MM.1S (cell line): ENCODE measurements around the gene HLA-G.
"Not testable (repeated sequence)": the region's sequence is repeated elsewhere in the genome, so short reads cannot be mapped to it uniquely, and the experiment has no call there.

Experiments used
- EZH2 ChIP-seq: fragments of 300-600 bp; sonication (generic); optimal IDR thresholded peaks from 2 replicates; pipeline ENCODE3; 2017; ENCODE audit warnings: low read depth, mild to moderate bottlenecking, antibody characterized with exemption, low read length, mixed read lengths
- EZH2phosphoT487 ChIP-seq: fragments of 300-600 bp; sonication (generic); IDR thresholded peaks from 2 replicates; pipeline ENCODE4 v1.6.1; 2018; ENCODE audit warnings: antibody characterized with exemption, low read length
- TF ChIP-seq, protein P1 (sequence below): fragments of 300-600 bp; sonication (generic); IDR thresholded peaks from 2 replicates; pipeline ENCODE4 v1.5.1; 2016; ENCODE audit warnings: antibody characterized with exemption, low read length, mixed read lengths

DNA sequence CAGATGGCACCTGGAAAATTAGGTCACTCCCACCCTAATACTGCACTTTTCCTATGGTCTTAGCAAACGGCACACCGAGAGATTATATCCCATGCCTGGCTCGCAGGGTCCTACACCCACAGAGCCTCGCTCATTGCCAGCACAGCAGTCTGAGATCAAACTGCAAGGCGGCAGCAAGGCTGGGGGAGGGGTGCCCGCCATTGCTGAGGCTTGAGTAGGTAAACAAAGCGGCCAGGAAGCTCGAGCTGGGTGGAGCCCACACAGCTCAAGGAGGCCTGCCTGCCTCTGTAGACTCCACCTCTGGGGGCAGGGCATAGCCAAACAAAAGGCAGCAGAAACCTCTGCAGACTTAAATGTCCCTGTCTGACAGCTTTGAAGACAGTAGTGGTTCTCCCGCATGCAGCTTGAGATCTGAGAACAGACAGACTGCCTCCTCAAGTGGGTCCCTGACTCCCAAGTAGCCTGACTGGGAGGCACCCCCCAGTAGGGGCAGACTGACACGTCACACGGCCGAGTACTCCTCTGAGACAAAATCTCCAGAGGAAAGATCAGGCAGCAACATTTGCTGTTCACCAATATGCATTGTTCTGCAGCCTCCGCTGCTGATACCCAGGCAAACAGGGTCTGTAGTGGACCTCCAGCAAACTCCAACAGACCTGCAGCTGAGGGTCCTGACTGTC is 47.5 kb upstream of the HLA-G start:
- TF ChIP-seq EZH2, EZH2phosphoT487: not testable (repeated sequence)
- TF ChIP-seq, protein P1, sequence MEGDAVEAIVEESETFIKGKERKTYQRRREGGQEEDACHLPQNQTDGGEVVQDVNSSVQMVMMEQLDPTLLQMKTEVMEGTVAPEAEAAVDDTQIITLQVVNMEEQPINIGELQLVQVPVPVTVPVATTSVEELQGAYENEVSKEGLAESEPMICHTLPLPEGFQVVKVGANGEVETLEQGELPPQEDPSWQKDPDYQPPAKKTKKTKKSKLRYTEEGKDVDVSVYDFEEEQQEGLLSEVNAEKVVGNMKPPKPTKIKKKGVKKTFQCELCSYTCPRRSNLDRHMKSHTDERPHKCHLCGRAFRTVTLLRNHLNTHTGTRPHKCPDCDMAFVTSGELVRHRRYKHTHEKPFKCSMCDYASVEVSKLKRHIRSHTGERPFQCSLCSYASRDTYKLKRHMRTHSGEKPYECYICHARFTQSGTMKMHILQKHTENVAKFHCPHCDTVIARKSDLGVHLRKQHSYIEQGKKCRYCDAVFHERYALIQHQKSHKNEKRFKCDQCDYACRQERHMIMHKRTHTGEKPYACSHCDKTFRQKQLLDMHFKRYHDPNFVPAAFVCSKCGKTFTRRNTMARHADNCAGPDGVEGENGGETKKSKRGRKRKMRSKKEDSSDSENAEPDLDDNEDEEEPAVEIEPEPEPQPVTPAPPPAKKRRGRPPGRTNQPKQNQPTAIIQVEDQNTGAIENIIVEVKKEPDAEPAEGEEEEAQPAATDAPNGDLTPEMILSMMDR, result not testable (repeated sequence)
